ENCODE data around the gene WDR5B. TPM values are rescaled to one million over a fixed set of nuclear protein-coding genes. Genes with fewer than 3 reads are reported as not detected.
A peak's percentile ranks its signal among the peaks of the same experiment; 100 is the strongest.

WDR5B gene
- total RNA-seq, 3 donors from 2014 or later: 2.3 to 3.4 (median 3.2) TPM

DNA sequence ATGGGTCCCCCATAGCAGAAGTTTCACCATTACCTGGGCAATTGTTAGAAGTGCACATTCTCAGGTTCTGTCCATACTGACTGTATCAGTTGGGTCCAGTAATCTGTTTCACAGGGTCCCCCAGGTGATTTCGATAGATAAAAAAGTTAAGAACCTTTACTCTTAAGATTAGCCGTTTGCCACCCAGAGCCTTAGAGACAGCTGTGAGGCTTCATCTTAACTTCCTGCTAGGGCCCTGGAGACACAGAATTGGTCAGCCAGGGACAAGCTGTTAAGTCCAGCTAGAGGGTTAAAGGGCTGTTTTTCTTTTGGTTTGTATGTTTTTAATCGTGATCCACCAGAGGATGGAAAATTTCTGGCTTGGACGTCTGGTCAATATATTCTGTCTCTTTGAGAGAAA is 25.2 kb downstream of the WDR5B start:
- intact Hi-C loops (cut with DNase I, micrococcal nuclease): loop anchor here (10.0 kb wide), 2 partner anchors 284 to 294 kb away; partner anchors contain the start of gene PARP14 (in 1 of the 2)
- peaks cover 13% of the 10 kb centered on the region for H3K4me1 ChIP-seq (ENCODE audit: low read depth)
- ATAC-seq (no peak), DNase-seq (no peak)
- TF ChIP-seq, protein P1, sequence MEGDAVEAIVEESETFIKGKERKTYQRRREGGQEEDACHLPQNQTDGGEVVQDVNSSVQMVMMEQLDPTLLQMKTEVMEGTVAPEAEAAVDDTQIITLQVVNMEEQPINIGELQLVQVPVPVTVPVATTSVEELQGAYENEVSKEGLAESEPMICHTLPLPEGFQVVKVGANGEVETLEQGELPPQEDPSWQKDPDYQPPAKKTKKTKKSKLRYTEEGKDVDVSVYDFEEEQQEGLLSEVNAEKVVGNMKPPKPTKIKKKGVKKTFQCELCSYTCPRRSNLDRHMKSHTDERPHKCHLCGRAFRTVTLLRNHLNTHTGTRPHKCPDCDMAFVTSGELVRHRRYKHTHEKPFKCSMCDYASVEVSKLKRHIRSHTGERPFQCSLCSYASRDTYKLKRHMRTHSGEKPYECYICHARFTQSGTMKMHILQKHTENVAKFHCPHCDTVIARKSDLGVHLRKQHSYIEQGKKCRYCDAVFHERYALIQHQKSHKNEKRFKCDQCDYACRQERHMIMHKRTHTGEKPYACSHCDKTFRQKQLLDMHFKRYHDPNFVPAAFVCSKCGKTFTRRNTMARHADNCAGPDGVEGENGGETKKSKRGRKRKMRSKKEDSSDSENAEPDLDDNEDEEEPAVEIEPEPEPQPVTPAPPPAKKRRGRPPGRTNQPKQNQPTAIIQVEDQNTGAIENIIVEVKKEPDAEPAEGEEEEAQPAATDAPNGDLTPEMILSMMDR (IDR thresholded peaks at IDR 0.05): no peak
- H3K4me3 ChIP-seq: no peak overlapping the region
- no peaks in the 10 kb centered on the region for H3K9me3 ChIP-seq
- H3K36me3 ChIP-seq (ENCODE audit: low read depth): no peaks in the 10 kb centered on the region

DNA sequence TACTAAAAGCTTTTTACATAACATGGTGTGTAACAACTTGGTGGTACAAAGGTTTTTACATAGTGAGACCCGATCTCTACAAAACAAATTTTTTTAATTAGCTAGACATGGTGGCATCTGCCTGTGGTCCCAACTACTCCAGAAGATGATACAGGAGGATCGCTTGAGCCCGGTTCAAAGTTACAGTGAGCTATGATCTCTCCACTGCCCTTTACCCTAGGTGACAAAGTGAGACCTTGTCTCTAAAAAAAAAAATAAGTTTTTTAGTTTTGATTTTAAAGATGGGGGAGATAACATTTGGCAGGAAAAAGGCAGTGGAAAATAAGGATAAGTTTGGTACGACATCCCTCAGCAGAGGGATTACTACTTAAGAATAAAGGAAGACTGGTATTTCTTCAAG is 26.0 kb downstream of the WDR5B start:
- TF ChIP-seq, protein P1 (IDR thresholded peaks at IDR 0.05): no peak
- no peaks in the 10 kb centered on the region for H3K36me3 ChIP-seq (ENCODE audit: low read depth)
- H3K4me1 ChIP-seq (ENCODE audit: low read depth): peaks cover 16% of the 10 kb centered on the region
- H3K4me3 ChIP-seq: no peak overlapping the region
- ATAC-seq (no peak), DNase-seq (no peak)
- intact Hi-C loops (cut with DNase I, micrococcal nuclease): loop anchor here (10.0 kb wide), 2 partner anchors 285 to 295 kb away; partner anchors contain the start of gene PARP14 (in 1 of the 2)
- H3K9me3 ChIP-seq: no peaks in the 10 kb centered on the region

DNA sequence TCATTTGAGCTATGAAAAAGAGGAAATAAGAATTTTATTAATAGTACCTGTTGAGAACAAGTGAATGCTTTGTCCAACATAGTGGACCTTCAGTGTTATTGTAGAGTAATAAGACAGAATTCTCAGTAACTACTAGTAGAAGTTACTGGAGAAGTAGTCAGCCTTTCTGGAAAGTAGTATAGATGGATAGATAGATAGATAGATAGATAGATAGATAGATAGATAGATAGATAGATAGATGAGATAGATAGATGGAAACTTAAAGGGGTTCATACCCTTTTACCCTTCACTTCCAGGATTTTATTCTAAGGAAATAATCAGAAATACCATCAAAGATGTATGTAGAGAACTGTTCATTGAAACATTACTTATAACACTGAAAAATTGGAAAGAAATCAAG is 26.7 kb downstream of the WDR5B start:
- no peak for DNase-seq
- TF ChIP-seq, protein P1 (IDR thresholded peaks at IDR 0.05): no peak
- no peaks in the 10 kb centered on the region for H3K9me3 ChIP-seq
- intact Hi-C loops (cut with DNase I, micrococcal nuclease): no loop called here
- H3K4me1 ChIP-seq (ENCODE audit: low read depth): peaks cover 16% of the 10 kb centered on the region
- H3K4me3 ChIP-seq: no peak overlapping the region
- ATAC-seq: no peak
- no peaks in the 10 kb centered on the region for H3K36me3 ChIP-seq (ENCODE audit: low read depth)

DNA sequence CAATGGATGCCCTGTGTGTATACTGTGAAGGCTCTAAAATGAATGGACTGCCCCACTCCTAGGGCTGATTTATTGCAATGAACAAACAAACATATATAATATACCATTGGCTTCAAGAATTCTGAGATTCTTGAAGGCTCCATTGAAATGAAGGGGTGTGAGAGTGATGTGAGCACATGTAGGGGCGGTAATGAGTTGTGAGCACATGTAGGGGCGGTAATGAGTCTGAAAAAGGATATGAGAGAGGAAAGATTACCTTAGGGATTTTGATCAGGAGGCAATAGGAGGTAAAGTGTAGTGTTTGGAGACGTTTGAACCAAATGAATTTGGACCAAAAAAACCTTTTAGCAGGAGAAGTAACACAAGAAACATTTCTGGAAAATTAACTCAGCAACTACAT is 28.2 kb downstream of the WDR5B start:
- H3K4me1 ChIP-seq (ENCODE audit: low read depth): peaks cover 16% of the 10 kb centered on the region
- no peaks in the 10 kb centered on the region for H3K9me3 ChIP-seq
- no peaks in the 10 kb centered on the region for H3K36me3 ChIP-seq (ENCODE audit: low read depth)
- TF ChIP-seq, protein P1 (IDR thresholded peaks at IDR 0.05): no peak
- intact Hi-C loops (cut with DNase I, micrococcal nuclease): no loop called here
- DNase-seq: no peak
- no peak overlapping the region for H3K4me3 ChIP-seq
- ATAC-seq: no peak

DNA sequence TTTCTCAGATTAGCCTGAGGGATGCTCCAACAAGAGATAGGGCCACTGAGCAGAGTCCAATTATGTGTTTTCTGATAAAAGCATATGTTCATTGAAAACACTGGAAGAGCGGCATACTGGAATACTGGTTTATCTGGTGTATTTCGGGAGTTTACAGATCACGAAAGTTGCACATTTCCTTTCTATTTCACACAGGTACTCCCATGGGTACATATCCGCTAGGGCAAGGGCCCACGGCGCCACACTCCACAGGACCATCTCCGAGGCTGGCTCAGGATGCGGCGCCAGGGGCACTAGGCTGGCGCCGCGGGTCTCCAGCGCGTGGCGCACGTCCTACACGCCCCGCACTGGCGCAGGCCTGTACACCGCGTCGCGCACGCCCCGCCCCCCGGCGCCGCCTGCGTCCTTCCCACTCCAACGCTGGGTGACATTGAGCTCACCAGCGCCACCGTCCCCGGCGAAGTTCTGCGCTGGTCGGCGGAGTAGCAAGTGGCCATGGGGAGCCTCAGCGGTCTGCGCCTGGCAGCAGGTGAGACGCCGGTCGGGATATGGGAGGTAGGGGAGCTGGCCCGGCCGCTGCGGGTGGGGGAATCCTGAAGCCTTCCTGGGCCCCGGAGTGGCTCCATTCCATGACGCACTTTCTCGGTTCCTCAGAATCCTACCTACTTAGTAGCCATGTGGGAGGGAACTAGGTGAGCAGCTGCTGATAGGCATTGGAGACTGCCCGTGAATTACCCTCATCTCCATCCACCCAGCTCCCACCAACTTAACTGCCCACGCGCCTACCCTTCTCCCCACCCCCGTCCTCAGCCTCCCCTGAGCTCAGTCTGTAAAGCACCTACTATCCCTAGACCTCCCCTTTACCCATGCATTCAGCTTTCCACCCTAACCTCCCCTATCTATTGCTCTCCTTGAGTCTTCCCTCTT is 31.8 kb downstream of the WDR5B start, which contains the start of gene FAM162A:
Gene FAM162A (plus strand): TSS at position 412 of the 927 bp plus-strand sequence. CDS start 84 bp downstream, at position 496.
- ATAC-seq (peak; percentile 96), DNase-seq (peak; percentile 96 to 98 (median 97))
- intact Hi-C loops (cut with DNase I, micrococcal nuclease): no loop called here
- H3K4me3 ChIP-seq: peak within 1 kb of the TSS; percentile 56
- no peaks in the 10 kb centered on the region for H3K9me3 ChIP-seq
- peaks cover 22% of the 10 kb centered on the region for H3K4me1 ChIP-seq (ENCODE audit: low read depth)
- no peaks in the 10 kb centered on the region for H3K36me3 ChIP-seq (ENCODE audit: low read depth)
- TF ChIP-seq, protein P1 (IDR thresholded peaks at IDR 0.05): peak; percentile 55

Data from mucosa of descending colon (tissue), 3 donors.